Measurements from ENCODE around the gene MT1G.

DNA sequence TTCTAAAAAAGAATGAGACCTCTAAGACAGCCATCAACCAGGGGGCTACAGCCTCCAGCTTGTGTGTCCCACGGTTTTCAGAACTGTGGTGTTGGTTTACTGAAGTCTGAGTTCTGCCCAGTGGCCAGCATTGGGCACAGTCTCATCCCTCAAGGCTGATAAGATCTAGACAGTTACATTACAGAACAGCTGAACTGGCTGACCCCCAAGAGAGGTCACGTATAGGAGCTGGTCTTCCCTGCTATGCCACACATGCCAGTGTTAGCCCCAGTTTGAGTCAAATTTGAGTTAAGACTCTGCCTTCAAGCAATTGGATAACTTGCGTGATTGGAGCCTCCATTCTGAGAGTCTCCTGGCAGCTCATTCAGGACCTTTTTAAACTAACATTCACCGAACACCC lies 47.3 kb upstream of the MT1G start:
- TF ChIP-seq, protein P1, sequence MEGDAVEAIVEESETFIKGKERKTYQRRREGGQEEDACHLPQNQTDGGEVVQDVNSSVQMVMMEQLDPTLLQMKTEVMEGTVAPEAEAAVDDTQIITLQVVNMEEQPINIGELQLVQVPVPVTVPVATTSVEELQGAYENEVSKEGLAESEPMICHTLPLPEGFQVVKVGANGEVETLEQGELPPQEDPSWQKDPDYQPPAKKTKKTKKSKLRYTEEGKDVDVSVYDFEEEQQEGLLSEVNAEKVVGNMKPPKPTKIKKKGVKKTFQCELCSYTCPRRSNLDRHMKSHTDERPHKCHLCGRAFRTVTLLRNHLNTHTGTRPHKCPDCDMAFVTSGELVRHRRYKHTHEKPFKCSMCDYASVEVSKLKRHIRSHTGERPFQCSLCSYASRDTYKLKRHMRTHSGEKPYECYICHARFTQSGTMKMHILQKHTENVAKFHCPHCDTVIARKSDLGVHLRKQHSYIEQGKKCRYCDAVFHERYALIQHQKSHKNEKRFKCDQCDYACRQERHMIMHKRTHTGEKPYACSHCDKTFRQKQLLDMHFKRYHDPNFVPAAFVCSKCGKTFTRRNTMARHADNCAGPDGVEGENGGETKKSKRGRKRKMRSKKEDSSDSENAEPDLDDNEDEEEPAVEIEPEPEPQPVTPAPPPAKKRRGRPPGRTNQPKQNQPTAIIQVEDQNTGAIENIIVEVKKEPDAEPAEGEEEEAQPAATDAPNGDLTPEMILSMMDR (IDR thresholded peaks at IDR 0.05), result no peak
- no peak for TF ChIP-seq POLR2A (IDR thresholded peaks at IDR 0.05)
